Measurements from ENCODE around the gene DAB1.

Gene DAB1

GRCh38 chr1:57311006-57311405 is 112.9 kb downstream of the DAB1 start:
- no peak for DNase-seq

DNA sequence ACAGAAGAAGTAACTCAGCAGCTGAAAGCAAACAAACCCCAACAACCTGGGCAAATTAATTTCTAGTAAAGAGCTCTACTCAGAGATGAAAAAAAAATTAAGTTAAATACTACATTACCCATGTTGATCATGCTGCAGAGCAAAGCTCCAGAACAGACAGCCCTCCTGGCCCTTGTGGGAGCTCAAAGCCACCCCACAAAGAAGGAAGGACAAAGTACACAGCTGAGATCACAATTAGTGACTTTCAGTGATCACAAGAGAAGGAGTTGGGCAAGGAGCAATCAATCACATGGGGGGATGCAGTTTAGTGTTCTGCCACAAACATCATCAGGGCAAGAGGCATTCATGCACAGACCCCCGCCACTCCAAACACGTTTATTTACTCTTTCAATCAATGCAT is 114.2 kb downstream of the DAB1 start:
- no peak for DNase-seq

DNA sequence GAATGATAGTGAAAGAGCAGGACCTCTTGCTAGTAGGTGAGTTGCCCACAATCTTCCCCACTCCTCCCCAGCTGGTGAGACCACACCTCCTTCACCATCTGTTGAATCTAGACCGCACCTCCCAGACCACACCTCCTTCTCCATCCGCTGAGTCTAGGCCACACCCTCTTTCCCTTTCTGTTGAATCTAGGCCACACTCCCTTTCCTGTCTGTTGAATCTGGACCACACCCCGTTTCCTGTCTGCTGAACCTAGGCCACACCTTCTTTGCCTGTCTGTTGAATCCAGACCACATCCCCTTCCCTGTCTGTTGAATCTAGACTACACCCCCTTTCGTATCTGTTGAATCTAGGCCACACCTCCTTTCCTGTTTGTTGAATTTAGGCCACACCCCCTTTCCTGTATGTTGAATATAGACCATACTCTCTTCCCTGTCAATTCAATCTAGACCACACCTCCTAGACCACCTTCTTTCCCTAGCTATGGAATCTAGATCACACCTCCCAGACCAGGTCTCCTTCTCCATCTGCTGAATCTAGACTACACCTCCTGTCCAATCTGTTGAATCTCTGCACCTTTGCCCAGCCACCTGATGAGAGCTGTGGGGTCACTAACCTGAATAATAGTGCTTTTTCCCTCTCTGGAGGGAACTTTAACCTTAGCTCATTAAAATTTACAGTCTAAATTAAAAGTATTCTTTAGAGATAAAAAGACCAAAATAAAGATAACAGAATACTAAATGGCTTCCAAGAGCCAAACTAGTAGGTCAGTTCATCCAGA is 116.3 kb downstream of the DAB1 start:
- peak; percentile 24 to 36 for DNase-seq

DNA sequence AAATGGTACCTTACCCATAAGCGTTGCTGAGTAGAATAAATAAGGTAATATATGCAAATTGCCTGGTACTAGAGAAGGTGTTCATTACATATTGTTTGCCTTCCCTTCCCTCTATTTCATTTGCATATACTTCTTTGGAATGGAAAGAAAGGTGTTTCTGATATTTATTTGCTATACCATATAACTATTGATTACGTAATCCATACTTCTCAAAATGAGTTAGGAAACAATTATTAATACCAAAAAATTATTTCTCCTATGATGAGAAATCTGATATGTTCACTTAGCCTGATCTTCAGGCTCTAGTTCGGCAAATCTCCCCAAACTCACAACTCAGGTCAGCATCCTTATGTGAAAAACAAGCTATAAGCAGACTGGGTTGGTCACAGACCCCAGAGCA is 119.3 kb downstream of the DAB1 start:
- no peak for DNase-seq

DNA sequence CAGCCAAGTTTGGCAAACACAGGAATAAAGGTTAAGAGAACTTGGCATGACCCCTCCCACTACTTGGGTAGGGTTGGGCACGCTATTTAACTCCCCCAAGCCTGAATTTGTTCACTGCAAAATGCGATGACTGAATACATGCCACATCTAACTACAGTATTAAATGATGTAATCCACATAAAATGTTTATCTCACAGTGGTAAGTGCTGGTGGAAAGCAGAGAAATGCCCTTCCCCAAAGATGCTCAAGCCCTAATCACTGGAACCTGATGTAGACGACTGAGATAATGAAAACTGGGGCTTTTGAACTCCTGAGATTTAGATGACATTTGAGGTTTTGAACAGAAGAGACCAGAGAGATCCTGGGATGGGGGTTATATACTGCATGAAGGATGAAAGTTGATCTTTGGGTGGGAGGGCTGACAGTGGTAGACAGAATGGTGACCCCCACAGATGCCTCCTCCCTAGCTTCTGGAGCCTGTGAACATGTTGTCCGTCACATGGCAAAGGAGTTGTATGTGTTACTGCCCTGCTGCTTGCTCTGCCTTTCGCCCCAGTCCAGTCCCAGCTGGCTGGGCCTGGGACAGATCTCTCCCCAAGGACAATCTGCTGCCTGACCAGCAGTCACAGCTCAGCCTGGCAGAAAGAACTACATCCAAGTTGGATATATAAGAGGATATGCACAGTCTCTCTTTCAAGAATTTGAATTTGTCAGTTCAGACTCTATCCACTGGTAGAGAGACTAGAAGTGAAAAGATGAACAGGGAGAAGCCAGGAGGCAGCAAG is 120.9 kb downstream of the DAB1 start:
- DNase-seq: no peak

DNA sequence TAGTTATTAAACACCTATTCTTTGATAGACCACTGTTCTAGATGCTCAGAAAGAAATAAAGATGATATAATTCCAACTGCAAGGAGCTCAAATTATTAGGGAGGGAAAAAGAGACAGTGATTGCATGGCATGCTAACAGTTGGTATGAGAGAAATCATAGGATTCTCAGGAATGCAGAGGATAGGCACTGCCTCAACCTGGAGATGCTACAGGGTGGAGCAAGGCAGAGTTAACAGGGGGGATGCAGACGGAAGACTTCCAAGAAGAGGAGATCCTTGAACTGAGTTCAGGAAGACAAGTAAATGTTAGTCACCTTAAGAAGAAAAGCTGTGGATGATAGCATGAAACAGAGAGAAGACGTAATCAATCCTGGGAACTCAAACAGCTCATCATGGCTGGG is 123.7 kb downstream of the DAB1 start:
- no peak for DNase-seq

- no peak for DNase-seq
These were observed 127.1 kb downstream of the DAB1 start for GRCh38 chr1:57296726-57297250.

GRCh38 chr1:57295326-57295725 is 128.5 kb downstream of the DAB1 start:
- no peak for DNase-seq

DNA sequence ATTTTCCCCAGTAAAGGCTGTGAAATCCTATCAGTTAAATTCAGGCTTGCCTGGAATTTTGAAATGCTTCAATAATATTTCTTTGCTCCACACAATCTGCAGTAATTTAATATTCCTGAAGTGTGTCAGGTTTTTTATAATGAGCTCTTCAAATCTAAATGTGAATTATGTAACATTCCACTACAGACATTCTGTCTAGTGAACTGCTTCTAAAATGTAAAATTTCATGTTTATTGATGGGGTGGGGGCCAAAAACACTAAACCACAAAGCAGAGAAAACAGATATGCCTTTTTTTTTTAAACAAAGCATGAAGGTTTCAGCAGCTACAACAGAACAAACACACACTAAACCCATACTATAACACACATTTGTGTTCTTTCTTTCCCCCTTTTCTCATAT is 129.7 kb downstream of the DAB1 start:
- no peak for DNase-seq

GRCh38 chr1:57293214-57293613 is 130.6 kb downstream of the DAB1 start:
- DNase-seq: no peak

DNA sequence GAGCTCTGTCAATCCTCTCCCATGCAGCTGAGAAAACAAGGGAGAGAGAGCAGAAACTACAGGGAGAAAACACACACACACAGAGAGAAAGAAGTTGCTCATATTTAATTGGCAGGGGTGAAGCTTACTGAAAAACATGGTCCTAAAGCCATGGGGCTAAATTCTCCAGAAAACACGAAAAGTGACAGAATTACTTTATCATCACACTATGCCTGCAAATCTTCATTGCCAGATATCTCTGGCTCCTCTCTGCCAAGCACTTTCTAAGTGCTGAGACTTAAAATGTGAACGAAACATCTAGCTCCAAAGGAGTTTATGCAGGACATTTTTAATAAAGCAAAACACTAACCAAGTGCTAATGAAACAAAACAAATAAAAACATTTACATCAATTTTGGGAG is 134.1 kb downstream of the DAB1 start:
- DNase-seq: no peak

GRCh38 chr1:57285992-57286391 is 137.9 kb downstream of the DAB1 start:
- DNase-seq: no peak

- DNase-seq: no peak
These were observed 141.4 kb downstream of the DAB1 start for GRCh38 chr1:57282411-57282810.

DNA sequence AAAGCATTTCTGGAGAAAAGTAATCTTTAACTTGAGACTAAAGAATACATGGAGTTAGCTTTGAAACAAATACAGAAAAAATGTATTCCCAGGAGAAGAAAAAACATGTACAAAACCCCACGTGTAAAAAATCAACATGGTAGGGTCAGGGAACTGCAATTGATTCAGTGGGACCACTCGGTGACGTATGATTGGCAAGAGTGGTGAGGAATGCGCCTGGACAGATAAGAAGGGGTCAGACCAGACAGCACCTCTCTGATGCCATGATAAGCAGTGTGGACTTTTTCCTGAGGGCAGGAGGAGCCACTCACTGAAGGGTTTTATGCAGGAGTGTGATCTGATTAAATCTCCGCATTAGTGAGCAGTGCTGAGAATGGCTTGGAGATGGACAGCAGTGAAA is 142.5 kb downstream of the DAB1 start:
- no peak for DNase-seq

GRCh38 chr1:57279909-57280666 is 143.8 kb downstream of the DAB1 start:
- DNase-seq: no peak

- no peak for DNase-seq
These were observed 145.3 kb downstream of the DAB1 start for GRCh38 chr1:57278558-57278957.

DNA sequence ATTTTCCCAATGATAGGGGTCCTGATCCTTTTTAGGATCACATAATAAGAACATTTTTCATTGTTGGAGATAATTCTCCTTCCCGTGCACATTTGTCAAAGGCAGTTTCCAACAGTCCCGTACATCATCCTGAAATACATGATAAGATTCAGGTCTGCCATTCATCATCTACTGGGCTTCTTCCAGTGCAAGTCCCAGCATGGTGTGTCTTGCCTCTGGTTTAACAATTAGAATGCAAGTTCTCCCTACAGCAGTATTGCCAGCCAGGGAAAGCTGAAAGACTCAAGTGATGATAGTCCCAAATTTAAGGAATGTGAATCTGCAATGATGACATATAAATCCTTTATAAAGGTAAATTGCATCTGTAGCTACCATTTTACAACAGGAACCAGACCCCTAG is 146.2 kb downstream of the DAB1 start:
- DNase-seq: no peak

- DNase-seq: no peak
These were observed 146.9 kb downstream of the DAB1 start for GRCh38 chr1:57276918-57277317.

DNA sequence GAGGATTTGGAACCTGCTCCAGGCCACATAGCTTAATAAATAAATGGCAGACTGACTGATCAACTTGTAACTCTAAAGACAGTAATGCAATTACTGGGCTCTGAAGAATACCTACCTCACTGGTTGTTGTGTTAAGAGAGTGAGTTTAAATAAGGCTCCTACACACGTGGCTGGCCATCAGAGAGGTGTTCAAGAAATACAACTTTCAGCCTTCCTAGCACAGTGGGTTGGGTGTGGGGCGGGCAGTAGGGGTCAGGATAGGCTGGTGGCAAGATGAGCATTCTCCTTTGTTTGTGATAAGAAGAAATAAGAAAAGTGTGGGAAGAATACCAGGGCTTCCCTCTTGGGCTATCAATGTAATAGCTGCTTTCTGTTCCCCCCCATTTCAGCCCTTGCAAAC is 151.3 kb downstream of the DAB1 start:
- no peak for DNase-seq

DNA sequence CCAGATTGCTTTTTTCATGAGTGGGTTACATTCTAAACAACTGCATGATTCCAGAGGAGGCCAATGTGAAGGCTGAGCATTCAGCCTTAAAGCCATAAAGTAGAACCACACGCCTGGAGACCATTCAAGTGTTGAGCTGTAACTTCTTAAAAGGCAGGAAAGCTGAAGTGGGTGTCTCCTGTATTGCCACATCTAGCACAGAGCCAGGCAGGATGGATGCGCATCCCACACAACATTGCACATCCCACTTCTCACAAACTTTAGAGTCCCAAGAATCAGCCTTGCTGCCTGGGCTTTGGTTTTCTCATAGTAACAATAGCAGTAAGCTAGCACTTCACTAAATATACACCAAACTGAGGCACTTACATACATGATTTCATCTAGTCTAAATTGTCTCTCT is 151.7 kb downstream of the DAB1 start:
- no peak for DNase-seq

DNA sequence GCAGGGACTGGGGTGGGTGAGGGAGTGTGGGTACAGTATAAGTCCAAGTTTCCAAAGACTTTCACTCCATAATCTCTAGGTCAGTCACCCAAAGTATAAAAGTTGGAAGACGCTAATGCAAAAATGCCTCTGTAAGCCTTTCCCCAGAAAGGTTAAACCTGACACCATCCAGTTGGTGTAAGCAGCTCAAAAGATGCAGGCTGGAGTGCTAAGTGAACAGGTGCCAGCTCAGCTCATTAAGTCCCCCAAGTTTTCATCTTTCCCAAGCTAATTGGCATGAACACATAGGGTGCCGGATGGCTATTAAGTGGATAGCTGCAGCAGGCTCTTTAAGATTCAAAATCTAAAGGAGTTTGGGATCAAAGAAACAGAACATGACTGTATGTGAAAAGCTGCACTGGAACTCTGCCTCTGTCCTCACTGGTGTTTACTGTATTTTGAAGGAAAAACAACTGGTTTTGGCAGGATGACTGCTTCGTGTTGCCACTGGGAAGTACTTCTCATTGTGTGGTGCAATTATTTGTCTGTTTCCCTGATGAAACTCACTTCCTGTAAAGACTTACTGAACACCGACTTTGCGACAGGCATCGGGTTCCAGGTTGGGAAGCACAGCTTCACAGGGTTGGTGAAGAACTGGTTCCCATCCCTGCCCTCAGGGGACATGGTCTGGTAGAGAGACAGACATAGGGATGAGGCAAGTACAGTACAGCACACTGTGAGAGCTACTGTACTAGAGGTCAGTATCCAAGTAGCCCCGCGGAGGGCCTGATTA is 152.7 kb downstream of the DAB1 start:
- no peak for DNase-seq

DNA sequence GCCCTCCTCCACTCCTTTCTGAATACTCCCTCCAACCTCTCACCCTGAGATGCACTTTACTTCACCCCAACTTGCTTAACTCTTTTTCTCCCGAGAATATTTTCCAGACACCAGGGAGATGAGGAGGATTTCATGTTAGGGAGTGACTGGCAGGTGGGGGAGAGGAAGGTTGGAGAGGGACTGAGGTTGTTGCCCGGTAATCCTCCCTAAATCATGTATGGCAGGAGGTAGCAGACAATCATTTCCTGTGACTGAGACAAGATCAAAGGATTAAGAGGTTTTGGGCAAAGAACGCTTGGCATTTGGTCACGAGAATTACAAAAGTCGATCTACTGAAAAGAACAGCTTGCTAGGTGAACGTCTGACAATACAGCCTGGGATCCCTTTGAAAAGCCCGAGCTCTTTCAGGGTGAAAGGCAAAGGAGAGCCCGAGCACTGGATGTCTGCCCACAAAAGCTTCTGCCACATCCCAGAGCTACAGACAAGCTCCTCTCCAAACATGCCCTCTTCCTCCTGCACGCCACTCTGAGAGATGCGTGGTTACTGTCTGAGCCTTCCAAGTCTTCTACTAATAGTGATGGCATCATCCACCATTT is 154.1 kb downstream of the DAB1 start:
- no peak for DNase-seq
